Pancreas (tissue), 10 donors: ENCODE data around the gene HAUS8. TPM values are rescaled to one million over a fixed set of nuclear protein-coding genes. Genes with fewer than 3 reads are reported as not detected.

ENCODE experiments used
- ATAC-seq, 4 donors: fragments of 200-7000 bp; cut with Tn5 transposase; one replicate each; pipeline versions ENCODE4 v1.8.0 to v1.9.1; 2020; ENCODE audit warnings: mild to moderate bottlenecking in 4 of 4, moderate library complexity in 4 of 4
- DNase-seq, 6 donors: peaks; one replicate each; pipeline ENCODE4 v3.0.0-alpha.2; 2020
- FAIRE-seq: peaks from 2 replicates; lab custom pipeline; 2012; peaks lifted over from hg19 to GRCh38; lab: Jason Lieb, UNC
- H3K27ac ChIP-seq, 4 donors: fragments of 200-600 bp; sonication (generic); 1 replicate in 3 of 4; 2 replicates in 1 of 4; pipeline versions ENCODE4 v1.5.0 to v1.8.0; 2020
- H3K27me3 ChIP-seq, 4 donors: fragments of 200-600 bp; one replicate each; pipeline ENCODE4 v1.8.0; 2021
- H3K36me3 ChIP-seq, 3 donors: fragments of 200-600 bp; sonication (generic) in 1 of 3; one replicate each; pipeline versions ENCODE4 v1.5.0 to v1.8.0; 2020 to 2021
- H3K4me1 ChIP-seq, 3 donors: fragments of 200-600 bp; one replicate each; pipeline ENCODE4 v1.8.0; 2021
- H3K4me3 ChIP-seq, 4 donors: fragments of 200-600 bp; sonication (generic) in 2 of 4; one replicate each; pipeline versions ENCODE4 v1.5.0 to v1.8.0; 2020 to 2021
- H3K9me3 ChIP-seq, 4 donors: fragments of 200-600 bp; one replicate each; pipeline ENCODE4 v1.8.0; 2021
- WGBS, 2 donors: extraction: QIAGEN DNeasy Blood & Tissue Kit; methylation state at CpG; one replicate each; pipeline ENCODE4 v1.1.7; 2013; 5-methylcytosine and 5-hydroxymethylcytosine counted together
- intact Hi-C, 3 donors: fragments of 100-400 bp; cut with DNase I; formaldehyde crosslinking; loops; one replicate each; pipeline versions ENCODE4 v1.11.1 to v1.14.2; 2022
- polyA plus RNA-seq, 2 donors: library from polyadenylated mRNA; stranded (reverse); fragments of 200-250 nt; gene quantifications; one replicate each; pipeline ENCODE4 v1.2.3, GENCODE V29; 2013
- total RNA-seq, 6 donors: library from RNA; stranded (reverse); fragmentation: NEBNext Ultra II Directional in 4 of 6; extraction: Animal tissue kit (Norgen Biotek cat#: 25700) in 4 of 6; gene quantifications; one replicate each; pipeline versions ENCODE4 v1.2.1 to v1.2.4, GENCODE V29; 2021 to 2023
- TF ChIP-seq, protein P1 (sequence below), 4 donors: fragments of 200-600 bp; sonication (generic) in 3 of 4; IDR thresholded peaks; one replicate each; pipeline versions ENCODE4 v1.5.0 to v1.8.0; 2021; ENCODE audit warnings: antibody characterized with exemption in 4 of 4
- donor health status: healthy with polysubstance abuse.
- donor health status: DM: no; HTN: no; CAD: no; lungs with moderate emphysema.
- donor health status: DM: no; HTN: no; CAD: no.
- donor health status: control.
- donor health status: control.
- donor health status: Bipolar disorder and iron deficiency.
- donor health status: DM: yes; HTN: yes; CAD: no.
- donor health status: DM: no; HTN: no; CAD: no.
- donor health status: DM: no; HTN: no; CAD: no.
- donor health status: DM: yes; HTN: yes; CAD: no.

HAUS8 gene
- total and polyA plus RNA-seq, 8 donors: 2.0 to 12.0 (median 2.4) TPM

DNA sequence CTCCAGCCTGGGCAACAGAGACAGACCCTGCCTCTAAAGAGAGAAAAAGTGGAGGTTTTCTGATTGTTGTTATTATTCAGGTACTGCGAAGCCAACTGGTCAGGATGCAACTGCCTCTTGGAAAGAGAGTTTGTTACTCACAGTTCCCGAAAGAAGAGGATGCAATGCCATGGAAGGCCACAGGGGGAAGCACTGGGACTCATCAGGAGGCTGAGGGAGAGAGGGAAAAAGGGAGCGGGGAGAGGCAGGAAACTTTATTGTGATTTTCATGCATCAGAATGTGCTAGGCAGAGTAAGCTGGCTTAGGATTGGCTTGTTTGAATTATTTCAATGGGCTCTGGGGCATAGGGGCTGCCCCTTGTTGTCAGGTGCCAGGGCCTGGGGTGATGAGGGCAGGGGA lies 27.9 kb upstream of the HAUS8 start:
- Histone ChIP-seq H3K27me3 (no peaks in the 10 kb centered on the region), H3K4me1 (peaks cover 0 to under 1% (median 0%) of the 10 kb centered on the region in 3 donors), H3K36me3 (peaks cover 0 to 19% (median 0%) of the 10 kb centered on the region in 3 donors), H3K4me3 (no peak overlapping the region), H3K27ac (no peak overlapping the region), H3K9me3 (no peaks in the 10 kb centered on the region)
- TF ChIP-seq, protein P1, sequence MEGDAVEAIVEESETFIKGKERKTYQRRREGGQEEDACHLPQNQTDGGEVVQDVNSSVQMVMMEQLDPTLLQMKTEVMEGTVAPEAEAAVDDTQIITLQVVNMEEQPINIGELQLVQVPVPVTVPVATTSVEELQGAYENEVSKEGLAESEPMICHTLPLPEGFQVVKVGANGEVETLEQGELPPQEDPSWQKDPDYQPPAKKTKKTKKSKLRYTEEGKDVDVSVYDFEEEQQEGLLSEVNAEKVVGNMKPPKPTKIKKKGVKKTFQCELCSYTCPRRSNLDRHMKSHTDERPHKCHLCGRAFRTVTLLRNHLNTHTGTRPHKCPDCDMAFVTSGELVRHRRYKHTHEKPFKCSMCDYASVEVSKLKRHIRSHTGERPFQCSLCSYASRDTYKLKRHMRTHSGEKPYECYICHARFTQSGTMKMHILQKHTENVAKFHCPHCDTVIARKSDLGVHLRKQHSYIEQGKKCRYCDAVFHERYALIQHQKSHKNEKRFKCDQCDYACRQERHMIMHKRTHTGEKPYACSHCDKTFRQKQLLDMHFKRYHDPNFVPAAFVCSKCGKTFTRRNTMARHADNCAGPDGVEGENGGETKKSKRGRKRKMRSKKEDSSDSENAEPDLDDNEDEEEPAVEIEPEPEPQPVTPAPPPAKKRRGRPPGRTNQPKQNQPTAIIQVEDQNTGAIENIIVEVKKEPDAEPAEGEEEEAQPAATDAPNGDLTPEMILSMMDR (IDR thresholded peaks at IDR 0.05): peak in 2 of 4 donors; percentile 12 to 19
- intact Hi-C loops: no loop called here
- 66 to 78% methylated on average over 3 of the region's 3 CpGs for WGBS, 2 donors
- DNase-seq (no peak), FAIRE-seq (no peak), ATAC-seq (no peak)

DNA sequence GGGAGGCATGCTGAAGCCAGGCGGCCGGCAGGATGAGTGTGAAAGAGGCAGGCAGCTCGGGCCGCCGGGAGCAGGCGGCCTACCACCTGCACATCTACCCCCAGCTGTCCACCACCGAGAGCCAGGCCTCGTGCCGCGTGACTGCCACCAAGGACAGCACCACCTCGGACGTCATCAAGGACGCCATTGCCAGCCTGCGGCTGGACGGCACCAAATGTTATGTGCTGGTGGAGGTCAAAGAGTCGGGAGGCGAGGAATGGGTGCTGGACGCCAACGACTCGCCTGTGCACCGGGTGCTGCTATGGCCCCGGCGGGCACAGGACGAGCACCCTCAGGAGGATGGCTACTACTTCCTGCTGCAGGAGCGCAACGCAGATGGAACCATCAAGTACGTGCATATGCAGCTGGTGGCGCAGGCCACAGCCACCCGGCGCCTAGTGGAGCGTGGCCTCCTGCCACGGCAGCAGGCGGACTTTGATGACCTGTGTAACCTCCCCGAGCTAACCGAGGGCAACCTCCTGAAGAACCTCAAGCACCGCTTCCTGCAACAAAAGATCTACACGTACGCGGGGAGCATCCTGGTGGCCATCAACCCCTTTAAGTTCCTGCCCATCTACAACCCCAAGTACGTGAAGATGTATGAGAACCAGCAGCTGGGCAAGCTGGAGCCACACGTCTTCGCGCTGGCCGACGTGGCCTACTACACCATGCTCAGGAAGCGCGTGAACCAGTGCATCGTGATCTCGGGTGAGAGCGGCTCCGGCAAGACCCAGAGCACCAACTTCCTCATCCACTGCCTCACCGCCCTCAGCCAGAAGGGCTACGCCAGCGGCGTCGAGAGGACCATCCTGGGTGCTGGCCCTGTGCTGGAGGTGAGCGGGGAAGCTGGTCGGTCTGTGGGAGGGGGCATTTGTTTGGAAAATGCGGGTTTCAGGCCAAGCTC lies 26.7 kb upstream of the HAUS8 start:
- H3K27ac ChIP-seq: no peak overlapping the region
- TF ChIP-seq, protein P1 (IDR thresholded peaks at IDR 0.05): no peak
- 97 to 98% methylated on average over 59 of the region's 59 CpGs for WGBS, 2 donors
- H3K4me1 ChIP-seq: peaks cover 0 to 2% (median 0%) of the 10 kb centered on the region in 3 donors
- peaks cover 0 to 19% (median 0%) of the 10 kb centered on the region in 3 donors for H3K36me3 ChIP-seq
- intact Hi-C loops: no loop called here
- no peaks in the 10 kb centered on the region for H3K27me3 ChIP-seq
- ATAC-seq: no peak
- H3K4me3 ChIP-seq: no peak overlapping the region
- DNase-seq: no peak
- H3K9me3 ChIP-seq: no peaks in the 10 kb centered on the region
- no peak for FAIRE-seq

DNA sequence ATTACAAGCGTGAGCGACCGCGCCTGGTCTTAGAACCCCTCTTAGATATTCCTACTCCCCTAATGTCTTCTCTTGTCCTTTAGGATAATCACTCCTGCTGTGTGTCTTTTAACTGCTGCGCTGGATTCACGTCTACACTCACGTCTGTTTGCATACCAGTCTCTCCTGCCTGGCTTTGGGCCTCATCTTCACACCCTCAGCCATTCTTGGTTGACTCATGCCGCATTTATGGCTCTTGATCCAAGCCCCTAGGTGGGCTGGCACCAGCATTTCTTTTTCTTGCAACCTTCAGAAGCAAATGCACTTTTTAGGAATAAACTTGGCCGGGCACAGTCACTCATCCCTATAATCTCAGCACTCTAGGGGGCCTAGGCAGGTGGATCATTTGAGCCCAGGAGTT lies 23.1 kb upstream of the HAUS8 start:
- no peak overlapping the region for H3K4me3 ChIP-seq
- TF ChIP-seq, protein P1 (IDR thresholded peaks at IDR 0.05): no peak
- DNase-seq (no peak), ATAC-seq (no peak), FAIRE-seq (no peak)
- H3K4me1 ChIP-seq: peaks cover 0 to 2% (median 0%) of the 10 kb centered on the region in 3 donors
- H3K27me3 ChIP-seq: no peaks in the 10 kb centered on the region
- H3K36me3 ChIP-seq: peaks cover 0 to 14% (median 0%) of the 10 kb centered on the region in 3 donors
- intact Hi-C loops: no loop called here
- 97 to 99% methylated on average over 9 of the region's 9 CpGs for WGBS, 2 donors
- no peaks in the 10 kb centered on the region for H3K9me3 ChIP-seq
- H3K27ac ChIP-seq: no peak overlapping the region

DNA sequence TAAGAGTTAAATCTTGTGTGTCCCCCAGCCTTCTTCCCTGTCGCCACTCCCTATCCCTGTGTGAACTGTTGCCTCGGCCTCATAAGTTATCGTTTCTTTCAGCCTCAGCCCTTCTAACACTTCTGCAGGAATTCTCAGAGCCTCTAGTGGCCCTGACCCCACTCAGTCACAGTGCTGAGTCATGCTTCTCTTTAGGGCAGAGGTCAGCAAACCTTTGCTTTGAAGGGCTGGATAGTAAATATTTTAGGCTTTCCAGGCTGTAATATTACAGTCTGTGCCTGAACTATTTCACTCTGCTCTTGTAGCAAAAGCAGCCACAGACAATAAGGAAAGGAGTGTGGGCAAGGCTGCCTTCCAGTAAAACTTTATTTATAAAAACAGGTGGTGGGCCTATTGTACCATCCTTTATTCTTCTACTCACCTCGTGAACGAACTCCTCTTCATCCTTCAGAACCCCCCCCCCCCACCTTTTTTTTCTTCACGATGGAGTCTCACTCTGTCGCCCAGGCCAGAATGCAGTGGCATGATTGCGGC lies 22.4 kb upstream of the HAUS8 start:
- WGBS, 2 donors: 83 to 85% methylated on average over 8 of the region's 8 CpGs
- no peak for FAIRE-seq
- intact Hi-C loops: no loop called here
- Histone ChIP-seq H3K36me3 (peaks cover 0 to 8% (median 0%) of the 10 kb centered on the region in 3 donors), H3K27ac (no peak overlapping the region), H3K27me3 (no peaks in the 10 kb centered on the region), H3K4me1 (peaks cover 0 to 2% (median 0%) of the 10 kb centered on the region in 3 donors), H3K9me3 (no peaks in the 10 kb centered on the region), H3K4me3 (no peak overlapping the region)
- peak in 3 of 4 donors; percentile 24 to 62 (median 38) for ATAC-seq
- TF ChIP-seq, protein P1 (IDR thresholded peaks at IDR 0.05): no peak
- no peak for DNase-seq
